GM12878 (cell line): ENCODE data around the gene GBA2.

Experiments used
- CBX5 ChIP-seq: sonication (generic); IDR thresholded peaks from 2 replicates; pipeline ENCODE4 v1.6.1; 2016; ENCODE audit warnings: low read depth, moderate library complexity, mild to moderate bottlenecking, inconsistent platforms
- CREB1 ChIP-seq: IDR thresholded peaks from 2 replicates; pipeline ENCODE4 v1.6.1; 2012; ENCODE audit warnings: low read depth, mild to moderate bottlenecking, inconsistent platforms
- CTCF ChIP-seq, 3 experiments: IDR thresholded peaks in 2 of 3; conservative IDR thresholded peaks in 1 of 3; 2 replicates each; pipeline ENCODE4 v1.5.1; 2011; ENCODE audit warnings: low read depth in 3 of 3, low read length in 3 of 3, mild to moderate bottlenecking in 3 of 3, control low read depth in 2 of 3, moderate library complexity in 2 of 3, inconsistent platforms in 1 of 3, mixed read lengths in 1 of 3; ENCODE audit not compliant: control insufficient read depth in 2 of 3, insufficient read depth in 1 of 3; ENCODE audit errors: extremely low read depth in 1 of 3
- HCFC1 ChIP-seq: fragments of 150-350 bp; IDR thresholded peaks from 2 replicates; pipeline ENCODE4 v1.6.1; 2014; ENCODE audit warnings: low read length
- IKZF1 ChIP-seq: fragments of 450-650 bp; conservative IDR thresholded peaks from 2 replicates; pipeline ENCODE4 v1.6.1; 2017; ENCODE audit warnings: antibody characterized with exemption, mild to moderate bottlenecking
- JUND ChIP-seq: IDR thresholded peaks from 2 replicates; pipeline ENCODE4 v1.6.1; 2012; ENCODE audit warnings: low read depth, mild to moderate bottlenecking, low read length, improper control_type of control experiment, moderate library complexity
- NBN ChIP-seq: fragments of 450-650 bp; IDR thresholded peaks from 2 replicates; pipeline ENCODE4 v1.6.1; 2016
- NR2C2 ChIP-seq: IDR thresholded peaks from 2 replicates; pipeline ENCODE4 v1.6.1; 2011; ENCODE audit warnings: borderline replicate concordance, low read depth; ENCODE audit not compliant: control insufficient read depth, insufficient read length
- NRF1 ChIP-seq: conservative IDR thresholded peaks from 2 replicates; pipeline ENCODE4 v1.6.1; 2011; ENCODE audit warnings: mild to moderate bottlenecking, low read depth, low read length, improper control_type of control experiment
- POLR2A ChIP-seq: IDR thresholded peaks from 2 replicates; pipeline ENCODE4 v1.6.1; 2011; ENCODE audit warnings: low read depth, mild to moderate bottlenecking, low read length
- RELA ChIP-seq: fragments of 450-650 bp; IDR thresholded peaks from 2 replicates; pipeline ENCODE4 v1.8.0; 2014; ENCODE audit warnings: borderline replicate concordance; ENCODE audit not compliant: partially characterized antibody
- SREBF1 ChIP-seq: IDR thresholded peaks from 2 replicates; pipeline ENCODE4 v1.6.1; 2012; ENCODE audit warnings: mild to moderate bottlenecking, low read length
- TCF7 ChIP-seq: IDR thresholded peaks from 2 replicates; pipeline ENCODE4 v1.6.1; 2014; ENCODE audit warnings: antibody characterized with exemption, borderline replicate concordance

GRCh38 chr9:35687306-35687705 lies 61.7 kb downstream of the GBA2 start:
- TF ChIP-seq CTCF (IDR thresholded peaks at IDR 0.05 in 2 of 3, conservative IDR thresholded peaks at IDR 0.05 in 1 of 3; ENCODE audit: control insufficient read depth in 2 of 3, extremely low read depth in 1 of 3, insufficient read depth in 1 of 3, low read depth in 3 of 3, low read length in 3 of 3) (no peak), JUND (no peak), TCF7 (no peak), RELA (no peak), POLR2A (no peak), CBX5 (no peak), NBN (no peak), NRF1 (no peak), IKZF1 (no peak), NR2C2 (no peak), SREBF1 (no peak), CREB1 (no peak), HCFC1 (no peak)
